Cerebellar nuclear complex (tissue), 1 donor: Measurements from ENCODE around the gene SLCO3A1.
A peak's percentile ranks its signal among the peaks of the same experiment; 100 is the strongest.

Experiments
- DNase-seq, 2 experiments: peaks; one replicate each; lab custom pipeline; 2025; lab: John Stamatoyannopoulos, UW

SLCO3A1 gene

DNA sequence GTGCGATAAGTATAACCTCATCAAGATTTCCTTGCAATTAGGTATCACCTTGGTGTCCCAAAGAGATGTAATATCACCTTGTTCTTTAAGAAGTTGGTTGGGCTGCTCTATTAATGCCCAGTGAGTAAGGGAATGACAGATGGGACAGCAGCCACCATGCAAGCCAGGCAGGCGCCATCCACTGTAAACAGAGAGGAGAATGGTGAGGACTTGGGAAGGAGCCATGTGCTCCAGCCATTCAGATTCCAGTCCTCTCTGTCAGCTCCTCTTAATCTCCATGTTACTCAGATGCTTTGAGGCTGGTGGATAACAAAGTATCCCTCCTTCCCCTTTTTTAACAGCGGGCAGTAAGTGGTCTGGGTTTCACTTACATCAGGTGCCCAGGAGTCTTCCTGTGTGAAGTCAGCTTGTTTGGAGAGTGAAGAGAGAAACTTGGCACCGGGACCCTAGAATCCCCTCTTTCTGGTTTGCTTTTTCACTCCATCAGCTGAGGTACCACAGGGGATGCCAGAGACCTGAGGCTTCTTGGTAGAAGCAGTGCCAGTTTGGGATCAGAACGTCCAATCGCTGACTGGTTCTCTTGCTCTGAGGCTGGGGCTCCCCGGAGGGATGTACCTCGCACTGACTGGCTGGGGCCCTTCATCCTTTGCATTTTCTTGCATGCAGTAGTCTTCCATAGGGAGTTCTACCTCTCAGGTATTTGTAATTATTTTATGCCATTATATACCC lies 29.5 kb downstream of the SLCO3A1 start:
- peak in 1 of 2 experiments; percentile 48 for DNase-seq

DNA sequence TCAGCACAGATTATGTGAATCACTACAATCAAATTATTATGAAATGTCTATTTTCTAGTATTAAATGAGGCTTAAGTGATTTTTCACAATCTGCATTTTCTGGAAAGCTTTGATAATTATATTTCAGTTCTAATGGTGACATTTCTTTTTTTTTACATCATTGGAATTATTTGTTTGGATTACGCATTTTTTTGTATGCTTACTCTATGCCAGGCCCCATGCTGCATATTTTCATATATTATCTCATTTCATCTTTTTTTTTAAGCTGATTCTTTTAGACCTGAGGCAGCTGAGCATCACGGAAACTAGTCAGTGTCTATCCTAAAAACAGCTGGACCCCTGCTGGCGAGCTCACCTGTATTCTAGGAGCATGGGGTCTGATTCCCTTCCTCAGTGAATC lies 31.1 kb downstream of the SLCO3A1 start:
- no peak for DNase-seq

DNA sequence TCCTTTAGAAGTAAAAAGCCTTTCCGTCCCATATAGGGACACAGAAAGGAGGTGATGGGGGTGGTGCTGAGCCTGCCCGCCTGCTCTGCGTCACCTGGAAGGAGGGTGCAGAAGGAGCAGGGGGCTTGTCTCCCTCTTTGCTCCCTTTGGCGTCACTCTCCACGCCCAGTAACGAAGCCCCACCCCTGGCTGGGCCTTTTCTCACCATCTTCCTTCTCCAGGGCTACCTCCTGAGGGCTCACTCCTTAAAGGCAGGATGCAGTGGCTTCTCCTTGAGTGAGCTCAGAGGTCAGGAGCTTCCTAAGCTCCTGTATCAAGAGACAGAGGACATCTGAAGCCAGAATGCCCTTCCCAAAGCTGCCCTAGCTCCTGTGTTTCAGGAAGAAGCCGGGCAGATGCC lies 31.5 kb downstream of the SLCO3A1 start:
- DNase-seq = no peak

DNA sequence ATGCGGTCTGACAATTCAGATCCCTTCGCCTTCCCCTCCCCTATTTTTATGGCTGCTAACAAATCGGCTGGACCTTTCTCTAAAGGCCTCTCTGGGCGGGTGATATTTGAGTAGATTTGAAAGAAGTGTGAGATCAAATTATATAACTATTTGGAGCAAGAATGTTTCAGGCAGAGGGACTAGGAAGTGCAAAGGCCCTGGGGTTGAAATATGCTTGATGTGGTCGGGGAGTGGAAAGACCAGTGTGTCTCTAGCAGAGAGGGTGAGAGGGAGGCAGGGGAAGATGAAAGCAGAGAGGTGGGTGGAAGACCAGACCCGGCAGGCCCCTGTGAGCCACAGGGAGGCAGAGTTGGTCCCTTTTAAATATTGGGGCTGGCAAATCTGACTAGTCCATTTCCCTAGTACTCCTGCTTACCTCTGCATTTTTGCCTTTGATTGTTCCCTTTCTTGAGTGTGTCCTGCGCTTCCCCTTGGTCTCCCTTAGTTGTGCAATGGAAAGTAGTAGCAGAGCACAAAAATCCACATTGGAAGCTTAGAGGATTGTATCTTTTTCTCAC lies 32.3 kb downstream of the SLCO3A1 start:
- DNase-seq = no peak

- DNase-seq = no peak
Observed at GRCh38 chr15:91886878-91887277, 33.4 kb downstream of the SLCO3A1 start.

DNA sequence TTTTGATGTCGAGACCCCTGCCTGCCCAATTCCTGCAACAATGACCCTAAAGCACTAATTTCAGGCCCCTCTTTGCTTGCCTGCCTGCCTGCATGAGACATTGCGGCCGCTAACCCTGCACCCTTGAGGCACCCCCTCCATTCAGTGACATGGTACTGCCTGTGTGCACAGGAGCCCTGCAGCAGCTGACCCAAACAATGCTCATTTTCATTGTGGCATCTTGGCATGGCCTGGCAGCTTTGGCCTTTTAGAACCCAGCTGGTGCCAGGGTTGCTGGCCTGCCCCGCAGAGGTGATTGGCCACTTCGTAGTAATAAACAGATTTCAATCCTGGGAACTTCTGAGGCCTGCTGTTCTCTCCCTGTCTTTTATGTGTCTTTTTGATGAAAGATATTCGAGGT lies 33.8 kb downstream of the SLCO3A1 start:
- DNase-seq = peak; percentile 19 to 59

GRCh38 chr15:91887921-91888373 lies 34.4 kb downstream of the SLCO3A1 start:
- DNase-seq = no peak

DNA sequence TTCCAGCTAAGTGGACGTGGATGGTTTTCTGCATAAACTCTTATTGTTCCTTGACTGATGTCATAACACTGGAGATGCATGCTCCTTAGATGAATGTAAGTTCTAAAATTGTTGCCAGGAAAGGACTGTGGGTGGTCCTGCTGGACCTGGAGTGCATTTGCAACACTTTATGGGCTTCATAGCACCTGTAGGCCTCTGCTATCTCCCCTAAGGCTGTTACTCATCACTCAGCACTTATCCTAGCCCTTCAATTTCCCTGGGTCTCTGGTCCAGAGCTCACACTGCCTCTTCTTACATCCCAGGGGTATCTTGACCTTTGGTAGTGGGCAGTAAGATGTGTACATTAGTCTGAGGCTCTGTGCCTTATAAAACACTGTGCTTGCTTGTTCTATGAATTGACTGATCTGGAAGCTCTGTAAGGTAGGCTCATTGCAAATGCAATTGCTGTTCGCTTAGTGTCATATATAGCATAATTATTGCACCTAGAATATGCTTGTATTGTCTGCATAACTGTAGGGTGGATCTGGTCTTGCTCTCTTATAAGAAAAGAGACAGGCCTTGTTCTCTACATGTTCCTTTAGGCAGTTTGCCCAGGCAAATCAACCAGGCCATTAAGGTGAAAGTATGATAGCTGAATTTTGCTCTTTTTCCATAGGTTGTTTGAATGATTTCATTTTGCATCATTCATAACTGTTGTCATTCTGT lies 35.8 kb downstream of the SLCO3A1 start:
- DNase-seq = no peak

GRCh38 chr15:91890614-91891013 lies 37.1 kb downstream of the SLCO3A1 start:
- DNase-seq = no peak

DNA sequence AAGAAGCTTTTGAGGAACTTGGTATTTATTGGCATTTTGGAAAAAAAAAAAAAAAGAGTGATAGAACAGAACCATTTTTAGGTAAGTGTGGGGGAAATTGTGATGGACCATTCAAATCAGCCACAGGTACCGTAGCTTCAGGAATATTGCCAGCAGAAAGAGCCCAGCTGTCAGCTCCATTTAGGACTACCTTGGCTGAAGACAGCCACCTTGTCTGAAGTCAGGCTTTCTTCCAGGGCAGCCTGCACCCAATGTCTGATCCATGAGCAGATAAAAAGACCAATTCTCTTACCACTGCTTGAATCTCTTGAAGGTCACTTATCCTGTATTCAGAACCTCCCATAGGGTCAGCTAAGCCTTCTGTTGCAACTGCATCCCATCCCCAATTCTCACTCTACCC lies 37.6 kb downstream of the SLCO3A1 start:
- DNase-seq = no peak

DNA sequence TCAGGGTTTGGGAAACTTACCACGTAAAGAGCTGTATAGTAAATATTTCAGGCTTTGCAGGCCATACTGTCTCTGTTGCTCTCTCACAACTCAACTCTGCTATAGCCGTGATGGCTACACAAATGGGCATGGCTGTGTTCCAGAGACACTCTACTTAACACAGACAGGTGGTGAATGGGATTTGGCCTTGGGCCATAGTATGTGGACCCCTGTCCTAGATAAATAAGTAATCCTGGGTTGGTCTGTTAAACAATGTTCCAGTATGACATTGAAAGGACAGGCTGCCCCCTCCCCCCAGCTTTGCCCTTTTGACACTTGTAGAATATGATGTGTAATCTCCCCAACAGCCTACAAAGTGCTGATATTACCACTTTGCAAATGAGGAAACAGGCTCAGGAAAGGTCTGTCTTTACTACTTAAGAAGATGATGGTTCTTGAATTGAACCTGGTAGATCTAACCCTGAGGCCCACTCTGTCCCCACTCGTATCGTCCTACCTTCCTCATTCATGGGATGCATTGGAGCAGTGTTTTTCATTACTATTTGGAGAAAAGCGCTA lies 38.4 kb downstream of the SLCO3A1 start:
- no peak for DNase-seq

DNA sequence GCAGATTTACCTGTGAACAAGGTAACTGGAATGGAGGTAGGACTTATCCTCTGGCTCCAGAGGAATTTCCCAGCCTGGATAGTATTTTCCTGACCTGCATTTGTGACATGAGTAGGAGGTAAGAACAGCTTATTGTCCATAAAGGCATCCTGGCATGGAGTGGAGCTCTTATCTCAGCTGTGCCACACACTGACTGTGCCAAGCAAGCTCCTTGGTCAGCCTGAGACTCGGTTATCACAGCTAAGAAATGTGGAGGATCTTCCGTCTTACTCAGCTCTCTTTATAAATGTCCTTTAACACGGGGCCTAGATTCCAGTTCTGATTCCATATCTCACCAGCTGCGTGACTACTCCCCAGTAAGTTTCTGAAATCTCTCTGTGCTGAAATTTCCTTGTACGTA lies 38.9 kb downstream of the SLCO3A1 start:
- DNase-seq = no peak

DNA sequence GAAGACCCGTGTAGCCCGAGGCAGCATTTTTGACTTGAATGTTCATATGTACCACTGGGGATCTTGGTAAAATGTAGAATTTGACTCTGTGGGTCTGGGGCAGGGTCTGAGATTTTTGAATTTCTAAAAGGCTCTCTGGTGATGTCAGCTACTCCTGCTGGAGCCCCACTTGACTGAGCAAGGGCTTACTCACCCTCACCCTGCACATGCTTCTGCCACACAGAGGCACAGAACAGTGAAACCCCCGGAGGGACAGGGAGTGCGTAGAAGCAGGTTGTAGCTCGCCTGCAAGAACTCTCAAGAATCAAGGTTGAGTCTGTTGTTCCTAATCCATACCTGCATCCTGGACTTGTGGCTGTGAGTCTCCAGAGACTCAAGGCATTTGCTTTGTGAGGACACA lies 41.1 kb downstream of the SLCO3A1 start:
- no peak for DNase-seq

- DNase-seq = no peak
Observed at GRCh38 chr15:91895051-91895450, 41.5 kb downstream of the SLCO3A1 start.

DNA sequence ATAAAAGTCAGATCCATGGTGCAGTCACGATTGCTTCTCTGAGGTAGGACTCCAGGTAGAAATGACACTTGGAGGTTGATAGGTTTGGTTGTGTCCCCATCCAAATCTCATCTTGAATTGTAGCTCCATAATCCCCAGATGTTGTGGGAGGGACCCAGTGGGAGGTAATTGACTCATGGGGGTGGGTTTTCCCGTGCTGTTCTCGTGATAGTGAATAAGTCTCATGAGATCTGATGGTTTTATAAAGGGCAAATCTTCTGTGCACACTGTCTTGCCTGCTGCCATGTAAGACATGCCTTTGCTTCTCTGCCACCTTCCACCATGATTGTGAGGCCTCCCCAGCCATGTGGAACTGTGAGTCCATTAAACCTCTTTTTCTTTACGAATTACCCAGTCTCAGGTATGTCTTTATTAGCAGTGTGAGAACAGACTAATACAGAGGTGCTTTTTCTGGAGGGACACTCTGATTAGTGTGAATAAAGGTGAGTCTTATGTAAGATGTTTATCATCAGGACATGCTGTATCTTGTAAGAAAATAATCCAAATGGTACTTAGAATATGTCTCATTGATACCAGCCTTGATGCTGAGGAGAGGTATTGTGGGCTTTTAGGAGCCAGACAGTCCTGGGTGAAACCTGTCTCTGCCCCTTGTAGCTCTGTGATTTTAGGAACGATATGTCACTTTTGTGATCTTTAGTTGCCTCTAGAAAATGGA lies 43.0 kb downstream of the SLCO3A1 start:
- no peak for DNase-seq

- DNase-seq = no peak
Observed at GRCh38 chr15:91897585-91898372, 44.3 kb downstream of the SLCO3A1 start.

GRCh38 chr15:91898843-91899242 lies 45.3 kb downstream of the SLCO3A1 start:
- DNase-seq = no peak

GRCh38 chr15:91904942-91905341 lies 51.4 kb downstream of the SLCO3A1 start:
- no peak for DNase-seq

- no peak for DNase-seq
Observed at GRCh38 chr15:91908391-91908790, 54.9 kb downstream of the SLCO3A1 start.

- DNase-seq = no peak
Observed at GRCh38 chr15:91909111-91909510, 55.6 kb downstream of the SLCO3A1 start.

DNA sequence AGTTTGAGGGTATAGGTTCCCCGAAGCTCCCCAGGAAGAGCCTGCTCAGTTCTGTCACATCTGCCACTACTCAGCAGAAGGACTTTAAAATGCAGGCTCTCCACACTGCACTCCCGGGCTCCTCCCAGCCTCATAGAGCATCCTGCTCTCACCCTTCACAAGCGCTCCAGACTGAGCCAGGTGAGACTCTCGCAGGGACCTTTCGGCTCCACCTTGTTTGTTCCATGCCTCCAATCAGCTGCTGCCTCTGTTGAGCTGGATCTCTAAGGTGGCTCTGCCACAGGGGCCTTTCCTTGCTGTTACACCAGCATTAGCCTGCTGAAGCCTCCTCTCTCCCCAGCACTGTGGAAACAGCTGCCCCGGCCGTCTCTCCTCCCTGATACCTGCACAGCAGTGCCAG lies 56.1 kb downstream of the SLCO3A1 start:
- no peak for DNase-seq
